GM19351 (cell line): ENCODE data around the gene MAP1B.
A peak's percentile ranks its signal among the peaks of the same experiment; 100 is the strongest.

Source experiments
- ATAC-seq: cut with Tn5 transposase; IDR thresholded peaks from one replicate; pipeline ENCODE4 v1.9.1; 2021; ENCODE audit warnings: mild to moderate bottlenecking, moderate library complexity; ENCODE audit not compliant: unreplicated experiment

Gene MAP1B

GRCh38 chr5:72244862-72245371, 137.6 kb downstream of the MAP1B start:
- peak; percentile 88 for ATAC-seq

DNA sequence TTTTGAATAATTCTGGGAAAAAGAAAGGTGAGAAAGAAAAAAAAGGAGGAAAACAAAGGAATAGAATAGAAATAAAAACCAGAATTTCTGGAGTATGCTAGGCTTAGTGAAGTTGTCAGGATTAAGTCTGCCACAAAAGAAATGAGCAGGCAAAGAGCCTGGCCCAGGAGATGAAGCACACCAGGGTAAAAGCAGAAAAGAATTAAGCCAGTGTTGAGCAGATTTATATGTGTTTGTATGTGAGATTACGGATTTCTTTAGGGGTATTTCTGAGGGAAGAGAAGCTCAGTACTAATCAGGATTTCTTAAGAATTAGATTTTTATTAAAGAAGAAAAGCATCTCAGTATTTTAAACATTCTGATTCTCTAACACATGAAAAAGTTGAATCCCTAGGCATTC, 138.3 kb downstream of the MAP1B start:
- no peak for ATAC-seq

- no peak for ATAC-seq
These were observed 138.8 kb downstream of the MAP1B start for GRCh38 chr5:72245951-72246532.

DNA sequence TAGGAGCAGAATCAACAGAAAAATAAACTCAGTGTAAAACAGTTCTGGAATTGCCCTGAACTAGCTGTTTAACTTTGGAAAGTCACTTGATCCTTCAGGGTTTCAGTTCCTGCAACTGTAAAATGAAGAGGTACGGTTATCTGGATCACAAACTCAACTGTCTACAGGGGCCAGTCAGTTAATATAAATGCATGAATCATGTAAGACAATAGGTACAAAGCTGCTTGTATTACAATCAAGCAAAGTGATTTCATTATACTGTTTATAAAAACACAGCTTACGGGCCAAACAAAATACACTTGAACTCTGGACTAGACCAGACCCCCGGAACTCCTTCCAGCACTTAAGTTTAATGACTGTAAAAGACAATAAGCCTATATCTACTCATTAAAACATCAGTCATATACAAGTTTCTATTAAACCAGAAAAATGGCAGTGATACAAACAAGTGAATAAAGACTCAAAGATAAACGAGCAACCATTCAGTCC, 139.7 kb downstream of the MAP1B start:
- ATAC-seq: no peak

- no peak for ATAC-seq
These were observed 141.2 kb downstream of the MAP1B start for GRCh38 chr5:72248410-72248981.

DNA sequence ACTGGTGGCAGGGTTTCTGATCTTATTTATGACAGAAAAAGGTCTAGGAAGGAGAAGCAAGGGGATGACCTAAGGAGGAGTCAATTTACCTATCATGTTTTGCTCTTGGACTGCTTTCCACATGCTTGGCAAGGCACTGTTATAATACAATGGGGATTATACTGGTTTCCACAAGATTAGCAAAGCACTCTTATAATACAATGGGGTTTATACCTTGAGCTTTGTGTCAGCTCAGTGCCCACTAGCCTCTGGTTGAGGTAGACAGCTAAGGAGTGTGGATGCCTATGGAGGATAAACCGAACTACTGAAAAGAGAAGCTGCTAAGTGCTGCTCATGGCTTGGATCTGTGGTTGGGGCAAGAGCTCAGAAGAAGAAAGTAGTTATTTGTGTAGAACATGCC, 144.1 kb downstream of the MAP1B start:
- no peak for ATAC-seq

GRCh38 chr5:72252008-72252407, 144.7 kb downstream of the MAP1B start:
- no peak for ATAC-seq

DNA sequence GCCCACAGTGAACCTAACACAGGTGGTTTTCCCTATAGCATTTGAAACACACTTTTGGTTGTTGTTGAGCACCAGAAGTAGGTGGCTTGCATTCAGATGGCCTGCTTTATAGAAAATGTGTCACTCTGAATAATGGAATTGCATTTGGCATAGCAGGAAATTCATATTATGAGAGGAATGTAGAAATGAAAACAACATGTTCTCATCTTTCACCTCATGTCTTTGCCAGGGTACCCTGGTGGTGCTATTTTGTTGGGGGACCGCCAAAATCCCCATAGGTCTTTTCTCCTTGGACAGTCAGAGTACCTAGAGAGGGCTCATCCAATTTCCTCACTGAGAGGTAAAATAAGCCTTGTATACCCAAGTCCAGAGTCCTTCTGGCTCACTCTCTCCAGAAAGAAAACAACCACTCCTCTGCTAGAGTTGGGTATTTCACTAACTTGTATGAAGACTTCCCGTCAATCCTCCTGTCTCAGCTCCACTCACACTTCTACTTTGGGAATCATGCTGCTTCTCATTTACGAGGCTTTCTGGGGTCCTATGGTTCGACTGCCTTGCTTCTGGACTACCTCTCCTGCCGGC, 145.4 kb downstream of the MAP1B start:
- no peak for ATAC-seq

- ATAC-seq: no peak
These were observed 148.0 kb downstream of the MAP1B start for GRCh38 chr5:72255237-72255636.

GRCh38 chr5:72255670-72256069, 148.4 kb downstream of the MAP1B start:
- no peak for ATAC-seq

- ATAC-seq: no peak
These were observed 149.3 kb downstream of the MAP1B start for GRCh38 chr5:72256536-72256935.
